ENCODE data around the gene TENT4A. TPM values are rescaled to one million over a fixed set of nuclear protein-coding genes. Genes with fewer than 3 reads are reported as not detected.
"Not testable (repeated sequence)": the region's sequence is repeated elsewhere in the genome, so short reads cannot be mapped to it uniquely, and the experiment has no call there.

TENT4A gene
- total RNA-seq, 1 donor from 2014 or later = 13.8 TPM

DNA sequence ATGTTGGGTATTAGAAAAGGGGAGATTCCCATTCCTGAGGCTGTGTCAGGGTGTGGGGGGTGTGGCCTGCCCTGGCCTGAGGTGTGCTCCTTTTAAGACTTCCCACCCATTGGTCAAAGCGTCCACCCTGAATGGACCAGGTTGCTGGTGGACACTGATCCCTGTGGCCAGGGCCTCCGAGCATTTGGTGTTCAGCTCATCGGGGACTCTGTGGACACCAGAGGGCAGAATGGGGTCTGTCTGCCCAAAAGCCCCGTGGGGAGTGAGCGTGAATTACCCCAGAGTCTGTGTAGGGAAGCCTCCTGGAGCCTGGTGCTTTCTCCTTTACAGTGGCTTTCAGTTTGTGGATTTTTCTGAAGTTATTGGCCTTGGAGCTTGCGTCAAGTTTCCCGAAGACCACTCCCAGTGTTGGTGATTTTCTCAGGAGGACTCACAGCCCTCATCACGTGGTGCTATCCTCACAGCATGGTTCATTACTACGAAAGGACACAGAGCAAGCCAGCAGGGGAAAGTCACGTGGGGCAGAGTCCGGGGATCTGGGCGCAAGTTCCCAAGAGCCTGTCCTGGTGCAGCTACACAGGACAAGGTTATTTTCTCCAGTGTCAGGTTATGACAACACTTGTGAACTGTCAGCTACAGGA lies 55.5 kb downstream of the TENT4A start:
- no peak for DNase-seq (ENCODE audit: low read depth)

DNA sequence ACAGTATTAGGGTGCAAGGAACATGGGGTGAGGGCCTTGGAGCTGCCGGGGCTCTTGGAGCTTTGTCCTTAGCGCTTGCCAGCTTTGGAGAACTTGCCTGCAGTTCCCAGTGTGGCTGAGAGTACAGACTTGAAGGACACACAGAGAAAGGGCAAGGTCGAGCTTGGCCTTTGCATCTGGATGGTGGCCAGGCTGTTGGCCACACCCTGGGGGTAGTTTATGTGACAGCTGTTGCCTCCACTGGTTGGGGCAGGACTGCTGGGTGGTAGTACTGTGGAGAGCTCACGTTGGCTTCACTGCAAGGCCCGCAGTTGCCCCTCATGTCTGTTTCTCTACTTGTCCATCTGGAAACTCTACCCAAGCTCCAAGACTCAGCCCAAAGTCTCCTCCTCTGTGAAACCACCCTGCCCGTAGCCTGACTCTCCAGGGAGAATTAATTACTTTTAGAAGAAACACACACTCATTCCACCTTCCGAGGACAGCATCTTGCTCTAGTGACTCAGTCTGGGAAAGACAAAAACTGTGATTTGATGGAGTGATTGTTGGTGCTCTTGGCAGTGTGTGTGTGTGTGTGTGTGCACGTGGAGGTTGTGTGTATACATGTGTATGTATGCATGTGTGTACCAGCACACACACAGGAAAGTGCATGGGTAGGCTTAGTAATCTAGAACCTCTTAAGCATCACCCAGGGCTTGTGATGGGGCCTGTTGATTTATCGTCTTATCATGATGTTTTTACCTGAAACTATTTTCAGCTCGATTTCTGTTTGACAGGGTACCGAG lies 57.8 kb downstream of the TENT4A start:
- no peak for DNase-seq (ENCODE audit: low read depth)

GRCh38 chr5:6772886-6773285 lies 59.7 kb downstream of the TENT4A start:
- no peak for DNase-seq (ENCODE audit: low read depth)

- no peak for DNase-seq (ENCODE audit: low read depth)
These were observed 60.3 kb downstream of the TENT4A start for GRCh38 chr5:6773342-6774035.

GRCh38 chr5:6774207-6774606 lies 61.0 kb downstream of the TENT4A start:
- DNase-seq (ENCODE audit: low read depth) = not testable (repeated sequence)

- DNase-seq (ENCODE audit: low read depth) = no peak
These were observed 61.5 kb downstream of the TENT4A start for GRCh38 chr5:6774721-6775204.

DNA sequence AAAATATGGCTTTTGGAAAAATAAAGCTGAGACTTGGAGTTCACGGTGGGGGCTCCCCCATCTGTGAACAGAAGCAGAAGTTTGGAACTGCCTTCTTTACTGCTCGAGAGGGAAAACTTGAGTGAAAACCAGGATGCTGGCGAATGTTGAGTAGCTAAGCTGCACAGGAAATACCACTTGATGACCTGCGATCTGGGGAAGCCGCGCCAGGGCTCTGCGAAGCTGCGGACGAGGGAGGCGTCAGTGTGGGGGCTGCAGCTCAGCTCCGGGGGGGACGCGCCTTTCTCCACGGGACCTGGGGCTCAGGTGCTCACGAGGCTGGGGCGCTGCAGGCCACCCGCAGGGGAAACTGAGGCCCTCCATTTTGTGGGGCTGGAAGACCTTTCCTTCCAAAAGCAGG lies 62.3 kb downstream of the TENT4A start:
- DNase-seq (ENCODE audit: low read depth) = no peak

GRCh38 chr5:6780802-6781391 lies 67.7 kb downstream of the TENT4A start:
- no peak for DNase-seq (ENCODE audit: low read depth)

- DNase-seq (ENCODE audit: low read depth) = peak; percentile 62
These were observed 68.5 kb downstream of the TENT4A start for GRCh38 chr5:6781716-6782115.

DNA sequence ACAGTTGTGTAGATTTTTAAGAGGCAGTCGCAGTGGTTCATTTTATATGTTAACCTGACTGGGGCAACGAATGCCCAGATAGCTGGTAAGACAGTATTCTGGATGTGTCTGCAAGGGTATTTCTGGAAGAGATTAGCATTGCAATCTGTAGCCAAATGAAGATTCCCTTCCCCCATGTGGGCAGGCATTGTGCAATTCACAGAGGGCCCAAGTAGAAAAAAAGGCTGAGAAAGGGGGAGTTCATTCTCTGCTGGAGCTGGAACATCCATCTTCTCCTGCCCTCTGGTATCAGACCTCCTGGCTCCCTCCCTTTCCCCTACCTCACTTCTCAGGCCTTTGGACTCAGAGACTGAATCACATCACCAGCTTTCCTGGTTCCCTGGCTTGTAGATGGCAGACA lies 70.6 kb downstream of the TENT4A start:
- peak; percentile 25 for DNase-seq (ENCODE audit: low read depth)

- DNase-seq (ENCODE audit: low read depth) = no peak
These were observed 71.2 kb downstream of the TENT4A start for GRCh38 chr5:6784481-6784880.

DNA sequence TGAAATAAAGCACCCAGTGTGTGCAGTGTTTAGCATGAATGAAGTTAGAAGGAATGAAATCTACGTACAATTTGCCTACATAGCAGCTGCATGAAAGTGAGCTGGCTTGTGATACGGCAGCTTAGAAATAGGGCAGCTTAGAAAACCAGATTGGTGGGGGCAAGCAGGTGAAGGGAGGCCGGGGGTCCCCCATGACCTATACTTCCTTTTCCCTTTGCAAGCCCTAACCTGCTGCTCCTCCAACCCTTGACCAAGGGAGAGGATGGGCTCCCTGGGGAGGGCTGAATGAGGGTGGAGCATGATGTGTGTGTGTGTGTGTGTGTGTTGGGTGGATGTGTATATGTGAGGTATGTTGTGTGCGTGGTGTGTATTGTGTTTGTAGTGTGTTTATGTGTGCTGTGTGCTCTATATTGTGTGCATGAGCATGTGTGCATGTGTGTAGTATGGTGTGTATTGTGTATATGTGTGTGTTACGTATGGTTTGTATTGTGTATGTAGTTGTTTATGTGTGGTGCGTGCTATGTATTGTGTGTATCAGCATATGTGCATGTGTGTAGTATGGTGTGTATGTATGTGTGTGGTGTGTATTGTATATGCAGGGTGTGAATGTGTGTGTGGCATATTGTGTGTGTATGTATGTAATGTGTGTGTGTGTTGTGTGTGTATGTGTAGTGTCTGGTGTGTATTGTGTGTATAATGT lies 72.1 kb downstream of the TENT4A start:
- no peak for DNase-seq (ENCODE audit: low read depth)

DNA sequence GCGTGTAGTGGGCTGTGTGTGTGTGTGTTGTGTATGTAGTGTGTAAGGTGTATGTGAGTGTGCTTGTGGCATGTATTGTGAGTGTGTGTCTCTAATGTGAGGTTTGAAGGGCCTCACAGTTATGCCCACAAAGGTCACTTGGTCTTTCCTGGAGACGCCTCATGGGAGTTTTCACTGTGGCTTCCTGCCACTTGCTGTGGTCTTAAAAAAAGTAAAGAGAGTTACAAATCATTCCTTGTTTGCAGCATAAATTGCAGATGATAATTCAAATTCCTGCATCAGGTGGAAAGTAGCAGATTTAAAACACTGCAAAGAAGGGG lies 72.6 kb downstream of the TENT4A start:
- no peak for DNase-seq (ENCODE audit: low read depth)

DNA sequence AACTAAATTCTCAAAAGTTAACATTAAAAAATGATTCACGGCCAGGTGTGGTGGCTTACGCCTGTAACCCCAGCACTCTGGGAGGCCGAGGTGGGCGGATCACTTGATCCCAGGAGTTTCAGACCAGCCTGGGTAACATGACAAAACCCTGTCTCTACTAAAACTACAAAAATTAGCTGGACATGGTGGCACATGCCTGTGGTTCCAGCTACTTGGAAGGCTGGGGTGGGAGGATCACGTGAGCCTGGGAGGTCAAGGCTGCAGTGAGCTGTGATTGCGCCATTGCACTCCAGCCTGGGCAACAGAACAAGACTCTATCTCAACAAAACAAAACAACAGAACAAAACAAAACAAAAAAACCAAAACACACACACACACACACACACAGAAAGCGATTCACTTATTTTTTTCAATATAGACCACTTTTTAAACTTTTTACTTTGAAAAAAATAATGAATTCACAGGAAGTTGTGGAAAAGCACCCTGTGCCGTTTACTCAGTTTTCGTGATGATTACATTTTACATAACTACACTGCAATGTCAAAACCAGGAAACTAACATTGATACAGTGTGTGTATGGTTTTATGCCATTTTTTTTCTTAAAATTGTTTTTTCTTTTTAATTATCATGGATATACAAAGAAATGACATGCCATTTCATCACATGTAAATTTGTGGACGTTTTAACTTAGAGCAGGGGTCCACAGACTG lies 73.7 kb downstream of the TENT4A start:
- no peak for DNase-seq (ENCODE audit: low read depth)

DNA sequence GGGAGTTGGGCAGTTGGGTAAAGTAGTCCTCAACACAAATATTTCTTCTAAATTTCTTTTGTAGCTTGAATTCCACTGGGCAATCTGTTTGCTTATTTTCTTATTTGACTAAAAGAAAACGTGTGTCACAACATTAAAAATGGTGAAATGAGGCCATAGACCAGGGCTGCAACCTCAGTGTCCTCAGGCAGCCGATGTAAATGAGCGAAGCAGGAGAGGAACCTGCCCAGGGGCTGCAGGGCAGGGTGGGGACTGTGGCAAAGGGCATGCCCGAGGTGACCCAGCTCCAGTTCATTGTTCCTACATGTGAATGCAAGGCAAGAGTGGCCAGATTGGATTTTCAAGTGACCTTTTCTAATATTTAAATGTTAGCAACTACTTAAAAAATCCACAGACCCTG lies 74.7 kb downstream of the TENT4A start:
- DNase-seq (ENCODE audit: low read depth) = no peak

DNA sequence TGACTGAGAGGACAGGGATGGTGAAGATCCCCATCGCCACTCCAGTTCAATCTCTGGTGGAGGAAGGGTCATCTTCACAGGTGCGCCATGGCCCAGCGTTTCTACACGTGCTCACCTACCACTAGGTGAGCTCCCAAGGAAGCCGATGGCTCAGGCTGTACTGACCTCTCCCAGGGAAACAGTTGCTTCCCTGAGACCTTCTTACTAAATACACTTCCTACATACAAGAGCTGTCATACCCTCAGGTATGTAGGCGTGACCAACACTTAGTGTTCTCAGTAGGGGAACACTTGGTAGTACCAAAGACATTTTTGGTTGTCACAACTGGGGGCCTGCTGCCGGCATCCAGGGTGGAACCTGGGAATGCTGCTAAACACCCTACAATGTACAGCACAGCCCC lies 75.2 kb downstream of the TENT4A start:
- DNase-seq (ENCODE audit: low read depth) = no peak

GRCh38 chr5:6788956-6789649 lies 75.9 kb downstream of the TENT4A start:
- DNase-seq (ENCODE audit: low read depth) = no peak

DNA sequence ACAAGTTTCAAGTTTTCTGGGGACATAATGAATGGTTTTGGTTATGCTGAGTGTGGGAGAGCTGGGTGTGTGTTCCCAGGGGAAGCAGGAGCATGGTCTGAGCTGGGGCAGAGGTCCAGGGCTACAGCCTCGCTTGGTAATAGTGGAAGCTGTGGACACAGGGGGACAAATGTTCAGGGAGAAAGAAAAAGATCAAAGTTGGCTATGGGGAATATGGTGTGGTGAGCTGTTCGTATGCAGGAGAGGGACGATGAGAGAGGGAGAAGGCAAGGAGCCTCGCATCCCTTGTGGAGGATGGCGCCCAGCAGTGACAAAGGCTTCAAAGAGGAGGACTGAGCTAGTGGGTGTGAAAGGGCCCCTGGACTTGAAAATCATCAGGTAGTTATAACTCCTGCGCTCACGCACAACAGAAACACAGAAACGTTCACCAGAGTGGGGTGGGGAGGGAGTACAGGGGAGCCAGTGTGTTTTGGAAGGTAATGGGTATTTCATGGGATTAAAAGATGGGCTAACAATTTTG lies 77.2 kb downstream of the TENT4A start:
- no peak for DNase-seq (ENCODE audit: low read depth)

- no peak for DNase-seq (ENCODE audit: low read depth)
These were observed 77.8 kb downstream of the TENT4A start for GRCh38 chr5:6791031-6791430.

DNA sequence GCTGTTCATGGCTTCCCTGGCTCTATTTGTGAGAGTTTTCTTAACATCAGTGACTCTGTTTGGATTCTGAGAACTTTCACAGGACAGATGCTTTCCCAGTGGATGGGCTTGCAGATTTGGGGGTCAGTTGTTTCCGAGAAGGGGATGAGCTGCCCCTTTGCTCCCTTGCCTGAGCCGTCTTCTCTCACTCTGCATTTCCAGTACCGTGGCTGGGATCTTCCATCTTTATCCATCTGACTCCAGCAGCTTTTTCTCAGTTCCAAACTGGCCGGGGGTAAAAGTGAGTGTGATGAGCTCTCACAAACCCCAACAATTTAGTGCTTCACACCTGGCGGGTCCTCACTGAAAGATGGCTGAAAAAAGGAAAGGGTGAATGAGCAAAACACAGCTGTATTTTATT lies 79.1 kb downstream of the TENT4A start:
- DNase-seq (ENCODE audit: low read depth) = no peak
